ENCODE results near the gene LIMA1.

LIMA1 gene

GRCh38 chr12:50145439-50145838 is 137.9 kb downstream of the LIMA1 start:
- no peaks in the 10 kb centered on the region for H3K79me2 ChIP-seq (ENCODE audit: low read length)
- no peaks in the 10 kb centered on the region for H3K27me3 ChIP-seq (replicated peaks; ENCODE audit: insufficient read depth, low read length)
- no peaks in the 10 kb centered on the region for H4K20me1 ChIP-seq (ENCODE audit: insufficient read depth, low read length)
- no peaks in the 10 kb centered on the region for H3K9me2 ChIP-seq (replicated peaks; ENCODE audit: insufficient read depth, low read length)
- no peak overlapping the region for H3K27ac ChIP-seq (ENCODE audit: low read length)
- no peaks in the 10 kb centered on the region for H3K4me1 ChIP-seq (ENCODE audit: low read length)
- no peak for DNase-seq
- TF ChIP-seq CTCF (IDR thresholded peaks at IDR 0.05; ENCODE audit: low read length): no peak
- TF ChIP-seq EZH2 (optimal IDR thresholded peaks at IDR 0.05; ENCODE audit: low read depth, low read length): no peak
- no peak for TF ChIP-seq EZH2phosphoT487 (IDR thresholded peaks at IDR 0.05; ENCODE audit: low read length)
- H3K4me2 ChIP-seq (ENCODE audit: low read depth, low read length): no peak overlapping the region
- no peaks in the 10 kb centered on the region for H3K9me3 ChIP-seq (replicated peaks; ENCODE audit: insufficient read depth, low read length)
- no peaks in the 10 kb centered on the region for H3F3A ChIP-seq (ENCODE audit: insufficient read depth, low read length)
- no peaks in the 10 kb centered on the region for H3K36me3 ChIP-seq (replicated peaks; ENCODE audit: insufficient read depth, low read length)
- no peak overlapping the region for H3K9ac ChIP-seq (ENCODE audit: low read length)
- H3K4me3 ChIP-seq (ENCODE audit: low read length): no peak overlapping the region
- H2AFZ ChIP-seq (ENCODE audit: low read length): no peak overlapping the region

GRCh38 chr12:50142993-50143392 is 140.3 kb downstream of the LIMA1 start:
- no peaks in the 10 kb centered on the region for H3K79me2 ChIP-seq (ENCODE audit: low read length)
- no peaks in the 10 kb centered on the region for H3K27me3 ChIP-seq (replicated peaks; ENCODE audit: insufficient read depth, low read length)
- no peak for DNase-seq
- no peaks in the 10 kb centered on the region for H4K20me1 ChIP-seq (ENCODE audit: insufficient read depth, low read length)
- H2AFZ ChIP-seq (ENCODE audit: low read length): no peak overlapping the region
- H3K4me2 ChIP-seq (ENCODE audit: low read depth, low read length): no peak overlapping the region
- H3K4me1 ChIP-seq (ENCODE audit: low read length): no peaks in the 10 kb centered on the region
- H3K9me2 ChIP-seq (replicated peaks; ENCODE audit: insufficient read depth, low read length): no peaks in the 10 kb centered on the region
- no peaks in the 10 kb centered on the region for H3K9me3 ChIP-seq (replicated peaks; ENCODE audit: insufficient read depth, low read length)
- no peak overlapping the region for H3K4me3 ChIP-seq (ENCODE audit: low read length)
- H3K36me3 ChIP-seq (replicated peaks; ENCODE audit: insufficient read depth, low read length): no peaks in the 10 kb centered on the region
- TF ChIP-seq CTCF (IDR thresholded peaks at IDR 0.05; ENCODE audit: low read length) (no peak), EZH2 (optimal IDR thresholded peaks at IDR 0.05; ENCODE audit: low read depth, low read length) (no peak), EZH2phosphoT487 (IDR thresholded peaks at IDR 0.05; ENCODE audit: low read length) (no peak)
- H3K9ac ChIP-seq (ENCODE audit: low read length): no peak overlapping the region
- no peaks in the 10 kb centered on the region for H3F3A ChIP-seq (ENCODE audit: insufficient read depth, low read length)
- no peak overlapping the region for H3K27ac ChIP-seq (ENCODE audit: low read length)

GRCh38 chr12:50132505-50133135 is 150.7 kb downstream of the LIMA1 start:
- no peak overlapping the region for H2AFZ ChIP-seq (ENCODE audit: low read length)
- no peak overlapping the region for H3K4me2 ChIP-seq (ENCODE audit: low read depth, low read length)
- H3K9me3 ChIP-seq (replicated peaks; ENCODE audit: insufficient read depth, low read length): no peaks in the 10 kb centered on the region
- H3K79me2 ChIP-seq (ENCODE audit: low read length): no peaks in the 10 kb centered on the region
- no peak overlapping the region for H3K9ac ChIP-seq (ENCODE audit: low read length)
- H3K9me2 ChIP-seq (replicated peaks; ENCODE audit: insufficient read depth, low read length): no peaks in the 10 kb centered on the region
- H3K27ac ChIP-seq (ENCODE audit: low read length): no peak overlapping the region
- H3K4me3 ChIP-seq (ENCODE audit: low read length): no peak overlapping the region
- DNase-seq: peak; percentile 15
- H3K27me3 ChIP-seq (replicated peaks; ENCODE audit: insufficient read depth, low read length): no peaks in the 10 kb centered on the region
- H3F3A ChIP-seq (ENCODE audit: insufficient read depth, low read length): no peaks in the 10 kb centered on the region
- H3K4me1 ChIP-seq (ENCODE audit: low read length): no peaks in the 10 kb centered on the region
- H4K20me1 ChIP-seq (ENCODE audit: insufficient read depth, low read length): no peaks in the 10 kb centered on the region
- no peaks in the 10 kb centered on the region; the same call in 1 of the 2 replicates for H3K36me3 ChIP-seq (replicated peaks; ENCODE audit: insufficient read depth, low read length)
- TF ChIP-seq EZH2phosphoT487 (IDR thresholded peaks at IDR 0.05; ENCODE audit: low read length) (no peak), CTCF (IDR thresholded peaks at IDR 0.05; ENCODE audit: low read length) (peak; percentile 48), EZH2 (optimal IDR thresholded peaks at IDR 0.05; ENCODE audit: low read depth, low read length) (no peak)

All from MM.1S (cell line).